Middle frontal gyrus (tissue), 1 donor: ENCODE measurements around the gene MUC2.

Experiments used
- DNase-seq: peaks from one replicate; pipeline ENCODE4 v3.0.0-alpha.2; 2015; ENCODE audit warnings: low spot score; ENCODE audit errors: extremely low spot score

Gene MUC2

DNA sequence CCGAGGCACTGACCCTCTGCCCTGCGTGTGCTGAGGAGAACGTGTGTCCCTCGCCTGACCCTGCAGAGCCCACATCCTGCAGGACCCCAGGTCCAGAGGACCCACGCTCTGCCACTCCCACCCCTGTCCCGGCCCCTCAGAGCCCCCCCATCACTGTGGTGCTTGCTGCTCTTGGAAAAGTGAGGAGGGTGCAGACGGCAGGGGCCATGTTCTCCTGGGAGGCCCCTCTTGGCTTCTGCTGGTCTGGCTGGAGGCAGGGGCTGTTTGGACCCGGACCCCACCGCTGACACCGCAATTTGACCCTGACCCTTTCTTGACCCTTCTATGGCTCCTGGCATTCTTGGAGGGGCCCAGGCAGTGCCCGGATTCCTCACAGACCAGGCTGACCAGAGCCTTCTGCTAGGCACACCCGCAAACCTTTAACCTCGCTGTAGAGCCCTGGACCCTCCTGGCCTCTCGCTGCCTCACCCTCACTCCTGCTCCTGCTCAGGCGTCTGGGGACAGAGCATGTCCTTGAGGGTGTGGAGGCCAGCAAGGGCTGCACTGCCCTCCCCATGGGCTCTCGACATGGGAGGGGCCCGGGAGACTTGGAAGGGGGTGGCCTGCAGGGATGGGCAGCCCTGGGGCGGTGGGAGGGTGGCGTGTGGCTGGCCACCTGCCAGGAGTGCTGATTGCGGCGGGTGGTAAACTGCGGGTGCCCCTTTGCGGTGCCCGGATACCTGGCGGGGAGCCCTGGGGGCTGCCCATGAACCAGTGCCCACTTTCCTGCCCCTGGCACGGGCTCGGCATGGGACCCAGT is 46.1 kb downstream of the MUC2 start:
- DNase-seq: no peak

DNA sequence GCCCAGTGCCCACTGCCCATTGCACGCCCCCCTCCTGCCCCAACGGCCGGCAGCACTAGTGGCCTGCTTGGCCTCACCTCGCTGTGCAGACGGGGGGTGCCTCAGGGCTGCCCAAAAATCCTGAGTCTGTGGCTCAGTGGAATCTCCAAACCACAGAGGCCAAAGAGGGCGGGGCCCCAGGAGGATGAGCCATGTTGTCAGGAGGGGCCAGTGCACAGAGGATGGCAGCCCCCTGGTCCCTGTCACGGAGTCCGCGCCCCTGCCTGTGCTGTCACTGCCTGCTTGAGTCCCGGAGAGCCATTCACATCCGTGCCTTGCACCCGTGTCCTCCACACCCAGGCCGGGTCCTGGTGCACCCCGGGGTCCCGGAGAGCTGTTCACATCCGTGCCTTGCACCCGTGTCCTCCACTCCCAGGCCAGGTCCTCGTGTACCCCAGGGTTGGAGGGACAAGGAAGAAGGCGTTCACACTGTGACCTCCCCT is 46.7 kb downstream of the MUC2 start:
- DNase-seq: no peak

DNA sequence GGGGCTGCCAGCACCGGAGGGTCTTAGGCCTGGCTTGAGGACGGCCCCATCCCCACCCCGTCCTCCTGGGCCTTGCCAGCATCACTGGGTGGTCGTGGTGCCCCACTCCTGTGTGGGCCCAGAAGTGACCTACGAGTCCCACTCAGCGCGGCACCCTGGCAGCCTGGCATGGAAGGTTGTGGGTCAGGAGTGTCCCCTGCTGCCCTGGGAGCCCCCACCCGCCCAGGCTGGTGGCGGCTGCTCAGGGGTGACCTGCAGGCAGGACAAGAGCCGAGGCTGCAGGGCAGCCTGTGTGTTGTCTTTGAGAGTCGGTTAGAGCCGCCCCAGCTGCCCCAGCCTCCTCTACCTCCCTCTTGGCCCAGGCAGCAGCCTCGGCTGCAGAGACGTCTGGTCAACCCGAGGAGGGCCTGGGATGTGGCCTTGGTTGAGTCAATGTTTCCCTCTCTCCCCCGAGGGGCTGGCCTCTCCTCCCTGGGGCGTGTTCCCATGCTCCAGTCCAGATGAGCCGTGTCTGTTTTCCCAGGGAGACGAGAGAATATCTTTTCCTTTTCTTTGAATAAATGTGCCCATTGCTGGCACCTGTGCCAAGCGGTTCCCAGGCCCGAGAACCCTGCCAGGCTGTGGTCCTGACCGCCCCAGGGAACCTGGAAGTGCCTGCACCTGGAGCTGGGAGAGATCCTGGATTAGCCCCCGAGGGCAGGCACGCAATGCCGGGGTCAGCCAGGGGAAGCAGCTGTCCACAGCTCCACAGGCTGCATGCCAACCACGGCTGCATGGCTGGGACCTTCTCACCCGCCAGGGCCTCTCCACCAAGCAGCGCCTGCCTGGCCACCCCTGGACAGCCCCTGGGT is 47.4 kb downstream of the MUC2 start:
- DNase-seq: no peak

DNA sequence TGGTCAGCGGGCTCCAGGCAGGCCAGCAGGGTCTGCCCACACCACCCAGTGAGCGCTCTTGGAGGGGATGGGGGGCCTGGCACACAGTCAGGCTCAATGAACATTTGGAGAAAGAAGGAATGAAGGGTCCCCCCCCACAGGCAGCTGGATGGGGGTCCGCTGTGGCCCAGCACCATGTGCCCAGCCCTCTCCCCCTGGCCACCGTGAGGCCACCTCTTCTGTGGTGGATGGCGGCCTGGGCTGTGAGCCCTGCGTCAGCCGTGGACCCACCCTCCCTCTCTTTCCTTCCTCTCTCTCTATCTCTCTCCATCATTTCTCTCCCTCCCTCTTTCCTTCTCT is 48.0 kb downstream of the MUC2 start:
- DNase-seq: no peak

DNA sequence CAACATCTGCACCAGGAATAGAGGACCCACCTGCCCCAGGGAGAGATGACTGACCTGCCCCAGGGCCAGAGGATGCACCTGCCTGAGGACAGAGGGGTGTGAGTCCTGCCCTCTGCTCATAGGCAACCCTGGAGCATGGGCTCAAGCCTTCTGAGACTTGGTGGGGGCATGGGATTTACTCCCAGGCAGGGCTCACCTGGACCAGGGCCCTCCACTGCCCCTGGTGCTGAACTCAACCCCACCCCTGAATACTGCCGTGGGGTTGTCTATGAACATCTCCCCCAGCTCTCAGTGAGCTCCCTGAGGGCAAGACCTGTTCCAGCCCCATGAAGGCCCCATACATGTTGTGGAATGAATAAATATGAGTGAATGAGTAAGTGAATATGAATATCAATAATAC is 49.3 kb downstream of the MUC2 start:
- no peak for DNase-seq
